GM12878 (cell line): Measurements from ENCODE around the gene DNAJC18. TPM values are rescaled to one million over a fixed set of nuclear protein-coding genes. Genes with fewer than 3 reads are reported as not detected.
A peak's percentile ranks its signal among the peaks of the same experiment; 100 is the strongest.

Source experiments
- ATAC-seq: fragments of 200-7000 bp; cut with Tn5 transposase; 3 replicates; pipeline ENCODE4 v1.9.1; 2020; ENCODE audit warnings: mild to moderate bottlenecking, moderate library complexity
- BruUV-seq: library from RNA; stranded (reverse); fragments of 400-500 nt; replicated peaks from 2 replicates; lab custom pipeline; 2021; lab: Mats Ljungman, UMichigan
- CTCF ChIA-PET: fragments of 300-600 bp; sonication (Branson Sonifier 250); formaldehyde crosslinking; extraction: SDS; loops from one replicate; lab custom pipeline; 2021; ENCODE audit warnings: inconsistent platforms; lab: Yijun Ruan, JAX
- POLR2A ChIA-PET: fragments of 350-600 bp; formaldehyde crosslinking; extraction: SDS; loops from one replicate; lab custom pipeline; 2021; ENCODE audit warnings: inconsistent platforms; lab: Charles Lee
- RAD21 ChIA-PET: fragments of 300-600 bp; sonication (Branson Sonifier 250); formaldehyde crosslinking; loops from one replicate; lab custom pipeline; 2023; ENCODE audit warnings: antibody characterized with exemption; ENCODE audit not compliant: unreplicated experiment; lab: Charles Lee
- SMC1A ChIA-PET: fragments of 300-600 bp; sonication (Branson Sonifier 250); formaldehyde crosslinking; loops from one replicate; lab custom pipeline; 2023; ENCODE audit not compliant: unreplicated experiment, uncharacterized antibody; lab: Charles Lee
- DNase-seq: peaks from one replicate; pipeline ENCODE4 v3.0.0-alpha.2; 2011; ENCODE audit warnings: low read depth, low spot score
- FAIRE-seq: peaks from 3 replicates; lab custom pipeline; 2011; peaks lifted over from hg19 to GRCh38; lab: Jason Lieb, UNC
- H2AFZ ChIP-seq: 2 replicates; pipeline ENCODE4 v1.6.0; 2011; ENCODE audit warnings: low read depth, low read length, control low read depth; ENCODE audit not compliant: control insufficient read depth
- H3K27ac ChIP-seq: 2 replicates; pipeline ENCODE4 v1.5.1; 2011; ENCODE audit warnings: control low read depth; ENCODE audit not compliant: control insufficient read depth, insufficient read depth
- H3K27me3 ChIP-seq, 2 experiments: replicated peaks in 1 of 2; 2 replicates each; pipeline versions ENCODE4 v1.6.0 to v1.6.1; 2011; ENCODE audit warnings: low read length in 1 of 2; ENCODE audit not compliant: control insufficient read depth in 2 of 2, insufficient read depth in 2 of 2
- H3K36me3 ChIP-seq, 2 experiments: 2 replicates each; pipeline ENCODE4 v1.5.1; 2011; ENCODE audit warnings: low read length in 1 of 2; ENCODE audit not compliant: control insufficient read depth in 2 of 2, insufficient read depth in 2 of 2
- H3K4me1 ChIP-seq: 2 replicates; pipeline ENCODE4 v1.6.1; 2011; ENCODE audit warnings: mild to moderate bottlenecking, low read length, moderate library complexity, mixed read lengths; ENCODE audit not compliant: control insufficient read depth, insufficient read depth
- H3K4me2 ChIP-seq: 2 replicates; pipeline ENCODE4 v1.6.0; 2011; ENCODE audit warnings: control low read depth; ENCODE audit not compliant: control insufficient read depth, insufficient read depth
- H3K4me3 ChIP-seq: fragments of 200-600 bp; sonication (generic); 2 replicates; pipeline ENCODE4 v1.5.1; 2016
- H3K79me2 ChIP-seq: 2 replicates; pipeline ENCODE4 v1.6.0; 2011; ENCODE audit warnings: low read length; ENCODE audit not compliant: control insufficient read depth, insufficient read depth
- H3K9ac ChIP-seq: 2 replicates; pipeline ENCODE4 v1.8.0; 2011; ENCODE audit warnings: low read length, control low read depth, mixed read lengths; ENCODE audit not compliant: control insufficient read depth, insufficient read depth
- H3K9me3 ChIP-seq: replicated peaks from 3 replicates; pipeline ENCODE4 v1.5.1; 2011; ENCODE audit warnings: mild to moderate bottlenecking, low read length; ENCODE audit not compliant: control insufficient read depth, insufficient read depth
- H4K20me1 ChIP-seq: 2 replicates; pipeline ENCODE4 v1.6.0; 2011; ENCODE audit not compliant: control insufficient read depth, insufficient read depth
- BMI1 ChIP-seq: fragments of 450-650 bp; IDR thresholded peaks from 2 replicates; pipeline ENCODE4 v1.6.1; 2016; ENCODE audit warnings: mild to moderate bottlenecking, moderate library complexity, borderline replicate concordance
- BRCA1 ChIP-seq: IDR thresholded peaks from 2 replicates; pipeline ENCODE4 v1.6.1; 2011; ENCODE audit warnings: low read depth, low read length, improper control_type of control experiment
- DPF2 ChIP-seq: fragments of 450-650 bp; IDR thresholded peaks from 2 replicates; pipeline ENCODE4 v1.6.1; 2017; ENCODE audit warnings: mild to moderate bottlenecking
- E2F8 ChIP-seq: fragments of 450-650 bp; IDR thresholded peaks from 2 replicates; pipeline ENCODE4 v1.6.1; 2018; ENCODE audit warnings: mild to moderate bottlenecking, low read depth, moderate library complexity; ENCODE audit not compliant: partially characterized antibody
- ETV6 ChIP-seq, 2 experiments: fragments of 450-650 bp in 1 of 2; IDR thresholded peaks in 1 of 2; conservative IDR thresholded peaks in 1 of 2; 2 replicates each; pipeline ENCODE4 v1.6.1; 2014; ENCODE audit warnings: antibody characterized with exemption in 1 of 2, borderline replicate concordance in 1 of 2, low read depth in 1 of 2, mild to moderate bottlenecking in 1 of 2, moderate library complexity in 1 of 2
- GATAD2B ChIP-seq: fragments of 450-650 bp; conservative IDR thresholded peaks from 2 replicates; pipeline ENCODE4 v1.6.1; 2017; ENCODE audit warnings: low read depth, mild to moderate bottlenecking, moderate library complexity
- IKZF2 ChIP-seq, 2 experiments: fragments of 450-650 bp; IDR thresholded peaks; 2 replicates each; pipeline ENCODE4 v1.6.1; 2017; ENCODE audit warnings: mild to moderate bottlenecking in 2 of 2, moderate library complexity in 2 of 2
- IRF4 ChIP-seq: IDR thresholded peaks from 2 replicates; pipeline ENCODE4 v1.6.1; 2011; ENCODE audit warnings: low read depth, low read length
- JUND ChIP-seq: IDR thresholded peaks from 2 replicates; pipeline ENCODE4 v1.6.1; 2012; ENCODE audit warnings: low read depth, mild to moderate bottlenecking, low read length, improper control_type of control experiment, moderate library complexity
- KAT2A ChIP-seq: conservative IDR thresholded peaks from 2 replicates; pipeline ENCODE4 v1.6.1; 2011; ENCODE audit warnings: low read depth, low read length; ENCODE audit not compliant: control insufficient read depth
- KDM1A ChIP-seq: fragments of 200-600 bp; sonication (generic); IDR thresholded peaks from 2 replicates; pipeline ENCODE4 v1.6.1; 2016; ENCODE audit warnings: borderline replicate concordance
- MTA2 ChIP-seq: fragments of 450-650 bp; IDR thresholded peaks from 2 replicates; pipeline ENCODE4 v1.6.1; 2016; ENCODE audit warnings: low read depth, mild to moderate bottlenecking, moderate library complexity
- POLR2A ChIP-seq: IDR thresholded peaks from 2 replicates; pipeline ENCODE4 v1.6.1; 2011; ENCODE audit warnings: low read depth, mild to moderate bottlenecking, low read length
- POLR2AphosphoS5 ChIP-seq: IDR thresholded peaks from 2 replicates; pipeline ENCODE4 v1.6.1; 2011; ENCODE audit warnings: mild to moderate bottlenecking, low read length, inconsistent platforms
- RELA ChIP-seq: fragments of 450-650 bp; IDR thresholded peaks from 2 replicates; pipeline ENCODE4 v1.8.0; 2014; ENCODE audit warnings: borderline replicate concordance; ENCODE audit not compliant: partially characterized antibody
- SP1 ChIP-seq: IDR thresholded peaks from one replicate; pipeline ENCODE4 v1.6.1; 2011; ENCODE audit warnings: low read depth, low read length
- ZNF592 ChIP-seq: fragments of 450-650 bp; IDR thresholded peaks from 2 replicates; pipeline ENCODE4 v1.6.1; 2017; ENCODE audit warnings: mild to moderate bottlenecking, moderate library complexity
- WGBS: methylation state at CpG from one replicate; pipeline ENCODE4 v1.1.6; 2016; ENCODE audit warnings: low lambda C conversion rate; ENCODE audit not compliant: insufficient replicate concordance, insufficient coverage; ENCODE audit errors: missing lambda C conversion rate; 5-methylcytosine and 5-hydroxymethylcytosine counted together
- in situ Hi-C: fragments of 300-500 bp; cut with MboI; formaldehyde crosslinking; loops from 9 replicates; pipeline ENCODE4 v1.14.3; 2018; ENCODE audit warnings: mixed read lengths
- intact Hi-C: fragments of 100-400 bp; cut with micrococcal nuclease; formaldehyde crosslinking; loops from one replicate; pipeline ENCODE4 v1.14.2; 2022; ENCODE audit not compliant: unreplicated experiment
- polyA plus RNA-seq, 11 experiments: library from polyadenylated mRNA; depleted of rRNA in 4 of 11; unstranded in 6 of 11; stranded (reverse) in 5 of 11; fragments of >200 nt; fragmentation: Nextera tagmentation in 4 of 11; fragmentation: Illumina TruSeq in 1 of 11; extraction: Ambion mirVana in 4 of 11; extraction: Trizol in 1 of 11; gene quantifications; 1 replicate in 1 of 11; 2 replicates in 10 of 11; pipeline versions ENCODE4 v1.2.1 to v1.2.3, GENCODE V29; 2011 to 2016; ENCODE audit warnings: inconsistent platforms in 2 of 11, missing spikeins in 2 of 11, low read depth in 1 of 11
- total RNA-seq, 4 experiments: library from RNA; depleted of rRNA in 3 of 4; stranded (reverse); fragments of >200 nt in 3 of 4; fragmentation: Illumina TruSeq in 1 of 4; extraction: Trizol in 1 of 4; gene quantifications; 2 replicates each; pipeline versions ENCODE4 v1.2.1 to v1.2.3, GENCODE V29; 2013 to 2021

The DNAJC18 gene
- total and polyA plus RNA-seq, 10 of the 15 experiments (the other 5 are each of a cell fraction or from before 2014, with no cell fraction given) = 6.4 to 26.7 (median 17.7) TPM

- Histone ChIP-seq H2AFZ (peak overlapping the region; percentile 16), H3K9me3 (no peaks in the 10 kb centered on the region; the same call in 2 of the 3 replicates), H3K4me2 (peak overlapping the region; percentile 46), H3K4me1 (peaks cover 49% of the 10 kb centered on the region), H3K27ac (peak overlapping the region; percentile 90), H3K9ac (peak overlapping the region; percentile 55), H3K79me2 (peaks cover 15% of the 10 kb centered on the region), H3K27me3 (no peaks in the 10 kb centered on the region), H3K36me3 (peaks cover 0 to 7% of the 10 kb centered on the region in 2 experiments; a peak in 1 of 4 replicates), H3K4me3 (peak overlapping the region; percentile 33; the same call in 1 of the 2 replicates), H4K20me1 (no peaks in the 10 kb centered on the region)
- peak; percentile 13 for FAIRE-seq
- intact Hi-C loops (no loop called here), in situ Hi-C loops (no loop called here)
- peak; percentile 77 for DNase-seq
- WGBS = 12% methylated on average over 6 of the region's 6 CpGs
- ChIA-PET POLR2A (interaction anchor here (1.0 to 7.0 kb wide), 5 partner anchors 11 to 163 kb away, joined by 3 to 74 read pairs (median 4); partner anchors contain the start of gene MZB1), RAD21 (interaction anchor here (0.6 to 1.7 kb wide), 2 partner anchors 9 to 11 kb away, joined by 3 to 10 read pairs; partner anchors contain the start of gene MZB1), SMC1A (interaction anchor here (0.9 to 5.0 kb wide), 7 partner anchors 8 to 24 kb away, joined by 3 to 19 read pairs (median 4); partner anchors contain the start of gene MZB1), CTCF (interaction anchor here (1.0 to 2.0 kb wide), 2 partner anchors 11 to 131 kb away, joined by 3 to 5 read pairs; no protein-coding TSS in a partner anchor)
- ATAC-seq = peak; percentile 65
- BruUV-seq = no TSS peak
- TF ChIP-seq IRF4 (peak; percentile 79), JUND (0 out of 2 replicates have a peak, but pooled peaks have one; percentile 7), IKZF2 (IDR thresholded peaks at IDR 0.05) (peak; percentile 84 to 86), E2F8 (no peak), POLR2AphosphoS5 (peak; percentile 63), ETV6 (conservative IDR thresholded peaks at IDR 0.05 in 1 of 2, IDR thresholded peaks at IDR 0.05 in 1 of 2; ENCODE audit: borderline replicate concordance in 1 of 2, low read depth in 1 of 2) (0 out of 4 replicates have a peak, but pooled peaks of 1 of the 2 experiments have one; percentile 23), MTA2 (peak; percentile 75), SP1 (peak; percentile 38), GATAD2B (peak; percentile 95), ZNF592 (peak; percentile 21; the same call in 1 of the 2 replicates), BRCA1 (no peak), DPF2 (peak; percentile 84), KDM1A (no peak), BMI1 (peak; percentile 54; the same call in 1 of the 2 replicates), POLR2A (0 out of 2 replicates have a peak, but pooled peaks have one; percentile 37), RELA (peak; percentile 22), KAT2A (no peak)
Measured at GRCh38 chr5:139399501-139400121, 39.7 kb downstream of the DNAJC18 start.
